HEK293 (cell line): Measurements from ENCODE around the gene MTMR1.

Experiments
- CTCF ChIA-PET: fragments of 350-600 bp; formaldehyde crosslinking; extraction: SDS; loops from one replicate; lab custom pipeline; 2021; ENCODE audit warnings: antibody characterized with exemption; lab: Yijun Ruan, JAX
- POLR2A ChIA-PET: fragments of 300-600 bp; formaldehyde crosslinking; extraction: SDS; loops from one replicate; lab custom pipeline; 2020; ENCODE audit warnings: antibody characterized with exemption, inconsistent platforms; lab: Yijun Ruan, JAX
- H3K27ac ChIP-seq: fragments of 200-500 bp; sonication (Bioruptor generic); 2 replicates; pipeline ENCODE4 v1.5.1; 2014; ENCODE audit warnings: low read depth, low read length, control low read depth, inconsistent platforms; ENCODE audit errors: extremely low read depth
- H3K36me3 ChIP-seq, 2 experiments: fragments of 200-500 bp in 1 of 2; sonication (Bioruptor generic) in 1 of 2; 1 replicate in 1 of 2; 2 replicates in 1 of 2; pipeline ENCODE4 v1.5.1; 2014 to 2017; ENCODE audit warnings: inconsistent platforms in 2 of 2, low read length in 2 of 2; ENCODE audit not compliant: control insufficient read depth in 2 of 2, insufficient read depth in 1 of 2
- H3K4me1 ChIP-seq: fragments of 200-500 bp; sonication (Bioruptor generic); 2 replicates; pipeline ENCODE4 v1.5.1; 2014; ENCODE audit warnings: mild to moderate bottlenecking, low read length, inconsistent platforms; ENCODE audit not compliant: control insufficient read depth, insufficient read depth
- H3K4me3 ChIP-seq: 2 replicates; pipeline ENCODE4 v1.5.1; 2011; ENCODE audit warnings: low read depth, mild to moderate bottlenecking, control low read depth, low read length, moderate library complexity
- H3K9me3 ChIP-seq: fragments of 200-500 bp; sonication (Bioruptor generic); 2 replicates; pipeline ENCODE4 v1.5.1; 2014; ENCODE audit warnings: low read depth, low read length, inconsistent platforms; ENCODE audit not compliant: control insufficient read depth, insufficient read depth
- CTCF ChIP-seq: fragments of 450-650 bp; formaldehyde crosslinking; IDR thresholded peaks from 2 replicates; pipeline ENCODE4 v1.5.1; 2016; ENCODE audit warnings: missing biosample characterization, missing genetic modification characterization
- KLF9 ChIP-seq: fragments of 450-650 bp; formaldehyde crosslinking; IDR thresholded peaks from 2 replicates; pipeline ENCODE4 v1.5.1; 2016; ENCODE audit warnings: missing biosample characterization, missing genetic modification characterization, low read depth
- PBX3 ChIP-seq: sonication (generic); formaldehyde crosslinking; IDR thresholded peaks from 2 replicates; pipeline ENCODE4 v1.8.1; 2022; ENCODE audit warnings: mild to moderate bottlenecking, moderate library complexity, missing genetic modification reagents
- PRDM4 ChIP-seq: fragments of 450-650 bp; formaldehyde crosslinking; IDR thresholded peaks from 2 replicates; pipeline ENCODE4 v1.5.1; 2017; ENCODE audit warnings: missing biosample characterization, missing genetic modification characterization
- SETDB1 ChIP-seq: IDR thresholded peaks from one replicate; pipeline ENCODE4 v1.6.1; 2017; ENCODE audit warnings: mild to moderate bottlenecking, low read length, moderate library complexity, mixed read lengths; ENCODE audit not compliant: insufficient read length
- ZIC2 ChIP-seq: fragments of 450-650 bp; formaldehyde crosslinking; IDR thresholded peaks from 2 replicates; pipeline ENCODE4 v1.5.1; 2016; ENCODE audit warnings: missing biosample characterization, missing genetic modification characterization
- ZNF175 ChIP-seq: fragments of 450-650 bp; formaldehyde crosslinking; IDR thresholded peaks from 2 replicates; pipeline ENCODE4 v1.5.1; 2016; ENCODE audit warnings: missing biosample characterization, missing genetic modification characterization
- ZNF18 ChIP-seq: fragments of 450-650 bp; formaldehyde crosslinking; IDR thresholded peaks from 2 replicates; pipeline ENCODE4 v1.5.1; 2016; ENCODE audit warnings: missing biosample characterization, missing genetic modification characterization
- ZNF184 ChIP-seq: fragments of 450-650 bp; IDR thresholded peaks from 2 replicates; pipeline ENCODE4 v1.5.1; 2018; ENCODE audit warnings: missing biosample characterization, mild to moderate bottlenecking, missing genetic modification characterization
- ZNF202 ChIP-seq: fragments of 450-650 bp; formaldehyde crosslinking; IDR thresholded peaks from 2 replicates; pipeline ENCODE4 v1.5.1; 2016; ENCODE audit warnings: missing biosample characterization, missing genetic modification characterization, borderline replicate concordance
- ZNF23 ChIP-seq: fragments of 450-650 bp; formaldehyde crosslinking; IDR thresholded peaks from 2 replicates; pipeline ENCODE4 v1.5.1; 2016; ENCODE audit warnings: missing biosample characterization, missing genetic modification characterization, borderline replicate concordance
- ZNF248 ChIP-seq: fragments of 450-650 bp; formaldehyde crosslinking; IDR thresholded peaks from 2 replicates; pipeline ENCODE4 v1.5.1; 2017; ENCODE audit warnings: missing biosample characterization, missing genetic modification characterization
- ZNF350 ChIP-seq: fragments of 450-650 bp; formaldehyde crosslinking; IDR thresholded peaks from 2 replicates; pipeline ENCODE4 v1.5.0; 2017; ENCODE audit warnings: missing biosample characterization, mild to moderate bottlenecking, missing genetic modification characterization
- ZNF404 ChIP-seq: fragments of 450-650 bp; formaldehyde crosslinking; IDR thresholded peaks from 2 replicates; pipeline ENCODE4 v1.5.1; 2017; ENCODE audit warnings: missing biosample characterization, missing genetic modification characterization
- ZNF416 ChIP-seq: fragments of 450-650 bp; formaldehyde crosslinking; IDR thresholded peaks from 2 replicates; pipeline ENCODE4 v1.5.1; 2016; ENCODE audit warnings: missing biosample characterization, missing genetic modification characterization
- ZNF654 ChIP-seq: fragments of 450-650 bp; formaldehyde crosslinking; IDR thresholded peaks from 2 replicates; pipeline ENCODE4 v1.5.1; 2016; ENCODE audit warnings: low read depth, missing biosample characterization, missing genetic modification characterization
- ZNF707 ChIP-seq: fragments of 450-650 bp; formaldehyde crosslinking; IDR thresholded peaks from 2 replicates; pipeline ENCODE4 v1.5.1; 2016; ENCODE audit warnings: missing biosample characterization, missing genetic modification characterization
- ZNF792 ChIP-seq: fragments of 450-650 bp; formaldehyde crosslinking; IDR thresholded peaks from 2 replicates; pipeline ENCODE4 v1.5.1; 2016; ENCODE audit warnings: missing biosample characterization, missing genetic modification characterization

MTMR1 gene

GRCh38 chrX:150680974-150681373, 12.2 kb upstream of the MTMR1 start:
- H3K36me3 ChIP-seq: no peaks in the 10 kb centered on the region
- H3K4me3 ChIP-seq: no peak overlapping the region
- H3K9me3 ChIP-seq: peaks cover 2% of the 10 kb centered on the region
- H3K27ac ChIP-seq: no peak overlapping the region
- ChIA-PET CTCF (interaction anchor here (0.6 to 3.9 kb wide), 8 partner anchors 8 to 732 kb away, joined by 3 to 58 read pairs (median 3); no protein-coding TSS in a partner anchor), POLR2A (no interaction called here)
- H3K4me1 ChIP-seq: no peaks in the 10 kb centered on the region
- TF ChIP-seq CTCF (peak; percentile 23; the same call in 1 of the 2 replicates), ZNF654 (tag by site-specific recombination) (peak; percentile 62), ZNF248 (tag by site-specific recombination) (no peak)

- CTCF ChIA-PET: interaction anchor here (0.7 to 3.9 kb wide), 24 partner anchors 9 to 721 kb away, joined by 3 to 58 read pairs (median 4); partner anchors contain the start of gene MTMR1
- no peak overlapping the region for H3K27ac ChIP-seq
- H3K4me1 ChIP-seq: no peaks in the 10 kb centered on the region
- no peaks in the 10 kb centered on the region for H3K36me3 ChIP-seq
- POLR2A ChIA-PET: interaction anchor here (0.6 to 1.7 kb wide), 2 partner anchors 12 to 75 kb away, joined by 3 to 4 read pairs; no protein-coding TSS in a partner anchor
- no peak overlapping the region for H3K4me3 ChIP-seq
- no peaks in the 10 kb centered on the region; the same call in 1 of the 2 replicates for H3K9me3 ChIP-seq
- TF ChIP-seq ZNF175 (tag by site-specific recombination) (no peak), KLF9 (tag by site-specific recombination) (no peak), ZIC2 (tag by site-specific recombination) (no peak), ZNF416 (tag by site-specific recombination) (no peak), ZNF184 (tag by site-specific recombination) (no peak), SETDB1 (no peak), ZNF202 (no peak), ZNF350 (tag by site-specific recombination) (no peak), PBX3 (CRISPR knock-in tag) (no peak), PRDM4 (tag by site-specific recombination) (no peak), ZNF404 (tag by site-specific recombination) (no peak), ZNF792 (tag by site-specific recombination) (no peak), CTCF (no peak), ZNF18 (tag by site-specific recombination) (no peak), ZNF707 (tag by site-specific recombination) (no peak), ZNF23 (tag by site-specific recombination) (no peak)
These were observed 10.1 kb upstream of the MTMR1 start for GRCh38 chrX:150683112-150683511.
